GDM1 (cell line): Measurements from ENCODE around the gene SLC1A2.

Experiments
- DNase-seq: peaks from one replicate; lab custom pipeline; 2025; lab: John Stamatoyannopoulos, UW

SLC1A2 gene

GRCh38 chr11:35419184-35419829 is at the start of gene SLC1A2:
TSS of gene SLC1A2 (minus strand) at chr11:35419558. CDS start at chr11:35418966, 592 bp downstream.
- DNase-seq, result no peak

GRCh38 chr11:35466058-35466457 is 46.7 kb upstream of the SLC1A2 start:
- no peak for DNase-seq

GRCh38 chr11:35464308-35464707 is 45.0 kb upstream of the SLC1A2 start:
- no peak for DNase-seq

- no peak for DNase-seq
Observed at GRCh38 chr11:35463331-35463751, 44.0 kb upstream of the SLC1A2 start.

- DNase-seq, result no peak
Observed at GRCh38 chr11:35461917-35462538, 42.7 kb upstream of the SLC1A2 start.

- no peak for DNase-seq
Observed at GRCh38 chr11:35459489-35459888, 40.1 kb upstream of the SLC1A2 start.

- DNase-seq, result no peak
Observed at GRCh38 chr11:35458846-35459245, 39.5 kb upstream of the SLC1A2 start.

GRCh38 chr11:35454362-35454761 is 35.0 kb upstream of the SLC1A2 start:
- DNase-seq, result no peak

GRCh38 chr11:35436581-35437250 is 17.4 kb upstream of the SLC1A2 start:
- no peak for DNase-seq

- no peak for DNase-seq
Observed at GRCh38 chr11:35433588-35433987, 14.2 kb upstream of the SLC1A2 start.

- DNase-seq, result no peak
Observed at GRCh38 chr11:35432464-35432863, 13.1 kb upstream of the SLC1A2 start.

GRCh38 chr11:35427071-35427470 is 7.7 kb upstream of the SLC1A2 start:
- DNase-seq, result no peak

GRCh38 chr11:35426351-35426750 is 7.0 kb upstream of the SLC1A2 start:
- no peak for DNase-seq

GRCh38 chr11:35425603-35426212 is 6.3 kb upstream of the SLC1A2 start:
- DNase-seq, result no peak

- no peak for DNase-seq
Observed at GRCh38 chr11:35424157-35424940, 5.0 kb upstream of the SLC1A2 start.

GRCh38 chr11:35420371-35420770 is 1.0 kb upstream of the SLC1A2 start:
- no peak for DNase-seq

GRCh38 chr11:35419830-35420333 is 524 bp upstream of the SLC1A2 start:
- no peak for DNase-seq

- DNase-seq, result no peak
Observed at GRCh38 chr11:35418282-35419183, 825 bp downstream of the SLC1A2 start.

- DNase-seq, result no peak
Observed at GRCh38 chr11:35415487-35415886, 3.9 kb downstream of the SLC1A2 start.

GRCh38 chr11:35414776-35415175 is 4.6 kb downstream of the SLC1A2 start:
- DNase-seq, result no peak

GRCh38 chr11:35414311-35414710 is 5.0 kb downstream of the SLC1A2 start:
- DNase-seq, result no peak
